ENCODE measurements around the gene SEMA3B.
A peak's percentile ranks its signal among the peaks of the same experiment; 100 is the strongest.
"Not testable (repeated sequence)": the region's sequence is repeated elsewhere in the genome, so short reads cannot be mapped to it uniquely, and the experiment has no call there.

SEMA3B gene

GRCh38 chr3:50268703-50269451 is at the start of gene SEMA3B:
TSS of gene SEMA3B (plus strand) at chr3:50269147. CDS start at chr3:50269241, 94 bp downstream.
- no peak for DNase-seq (ENCODE audit: low spot score)

DNA sequence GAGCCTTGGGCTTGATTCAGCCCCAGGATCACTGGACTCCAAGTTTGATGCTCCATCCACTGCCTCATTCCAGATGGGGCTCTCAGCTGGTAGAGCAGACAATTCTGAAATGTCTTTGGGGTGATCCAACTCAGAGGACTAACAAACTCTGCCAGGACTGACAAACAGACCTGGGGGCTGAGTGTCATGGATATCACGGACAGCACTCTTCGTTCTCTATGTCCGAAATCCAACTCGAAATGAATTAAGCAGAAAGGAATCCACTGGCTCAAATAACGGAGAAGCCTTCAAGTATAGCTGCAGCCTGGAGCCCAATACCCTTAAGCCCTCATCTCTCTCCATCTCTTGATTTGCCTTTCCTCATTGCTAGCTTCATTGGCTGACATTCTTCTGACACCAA is 49.7 kb upstream of the SEMA3B start:
- no peak for DNase-seq (ENCODE audit: low spot score)

DNA sequence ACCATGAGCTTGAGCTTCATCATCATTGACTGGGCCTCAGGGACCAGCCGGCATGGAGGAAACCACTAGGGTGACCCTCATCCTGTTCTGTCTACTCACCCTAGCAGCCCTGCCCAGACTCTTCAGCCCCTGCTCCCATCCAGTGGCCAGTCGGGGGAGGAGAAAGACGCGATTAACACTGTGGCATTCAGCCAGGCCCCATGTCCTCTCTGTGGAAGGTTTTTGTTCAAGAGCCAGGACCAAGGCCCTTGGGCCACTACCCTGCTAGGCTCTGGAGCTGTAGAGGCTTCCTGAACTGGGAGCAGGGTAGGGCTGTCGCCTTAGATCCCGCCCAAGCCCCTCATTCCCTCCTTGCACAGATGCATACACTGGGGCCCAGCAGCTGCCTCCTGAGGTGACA is 48.8 kb upstream of the SEMA3B start:
- no peak for DNase-seq (ENCODE audit: low spot score)

DNA sequence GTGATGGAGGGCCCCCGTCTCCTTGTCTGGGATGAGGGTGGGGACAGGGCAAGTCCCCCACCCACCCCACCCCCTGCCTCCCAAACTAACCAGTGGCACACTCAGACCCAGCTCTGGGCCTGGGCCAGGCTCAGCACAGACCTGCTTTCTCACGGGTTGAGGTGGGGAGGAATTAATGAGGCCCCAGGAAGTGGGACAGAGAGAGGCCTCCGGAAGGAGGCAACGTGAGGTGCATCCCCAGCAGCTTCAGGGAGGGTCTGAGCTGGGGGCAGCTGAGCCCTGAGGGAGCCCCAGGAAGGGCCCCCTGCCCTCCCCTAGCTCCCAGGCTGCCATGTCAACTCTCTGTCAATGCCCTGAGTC is 47.9 kb upstream of the SEMA3B start:
- DNase-seq (ENCODE audit: low spot score): no peak

GRCh38 chr3:50221411-50222168 is 47.4 kb upstream of the SEMA3B start:
- DNase-seq (ENCODE audit: low spot score): no peak

DNA sequence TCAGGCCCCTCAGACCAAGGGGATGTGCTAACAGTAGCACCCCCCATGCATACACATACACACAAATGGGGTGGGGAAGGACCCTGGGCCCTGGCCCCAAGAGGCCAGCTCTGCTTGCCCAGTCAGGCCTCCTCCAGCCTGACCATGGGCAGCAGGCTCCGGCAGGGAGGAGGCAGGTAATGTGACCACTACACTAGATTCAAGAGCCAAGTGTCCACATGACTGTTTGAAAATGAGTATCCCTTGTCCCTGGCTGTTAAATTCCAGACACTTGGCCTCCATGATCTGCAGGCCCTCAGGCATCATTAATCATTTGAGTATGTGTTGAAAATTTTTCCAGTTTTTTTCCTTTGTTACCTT is 46.8 kb upstream of the SEMA3B start:
- no peak for DNase-seq (ENCODE audit: low spot score)

DNA sequence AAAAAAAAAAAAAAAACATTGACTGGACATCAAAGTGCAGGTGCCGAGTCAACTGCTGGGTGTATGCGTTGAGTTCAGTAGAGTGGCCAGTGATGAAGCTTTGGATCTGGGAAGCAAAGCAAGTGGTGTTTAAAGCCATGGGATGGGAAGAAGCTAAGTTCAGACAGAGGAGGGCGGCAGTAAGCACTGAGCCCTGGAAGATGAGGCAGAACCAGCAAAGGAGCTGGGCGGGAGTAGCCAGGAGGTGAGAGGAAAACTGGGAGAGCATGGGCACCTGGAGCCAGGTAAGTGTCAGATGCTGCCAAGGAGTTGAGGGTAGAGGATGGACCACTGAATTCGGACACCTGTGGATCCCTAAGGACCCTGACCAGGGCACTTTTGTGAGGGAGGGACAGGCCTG is 44.3 kb upstream of the SEMA3B start:
- no peak for DNase-seq (ENCODE audit: low spot score)

DNA sequence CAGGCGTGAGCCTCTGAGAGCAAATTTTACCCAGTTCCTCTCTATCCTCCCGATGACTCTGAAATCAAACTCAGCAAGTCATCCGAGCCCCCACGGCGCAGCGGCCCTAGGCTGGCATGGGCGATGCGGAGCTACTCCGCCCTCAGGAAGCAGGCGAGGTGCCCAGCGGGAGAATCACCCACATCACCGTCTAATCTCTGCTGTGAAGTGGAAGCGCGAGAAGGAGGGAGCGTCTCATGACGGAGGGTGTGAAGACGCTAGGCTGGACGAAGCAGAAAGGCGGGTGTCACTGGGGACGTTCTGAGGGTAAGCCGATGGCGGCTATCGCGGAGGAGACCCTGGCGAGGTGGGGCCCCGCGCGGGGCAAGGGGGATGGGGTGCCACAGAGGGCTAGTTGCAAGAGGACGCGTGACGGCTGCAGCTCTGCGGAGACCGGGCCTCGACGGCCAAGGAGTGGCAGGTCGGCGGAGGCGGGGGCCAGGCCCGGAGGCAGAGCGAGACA is 42.0 kb upstream of the SEMA3B start:
- DNase-seq (ENCODE audit: low spot score): peak; percentile 48

DNA sequence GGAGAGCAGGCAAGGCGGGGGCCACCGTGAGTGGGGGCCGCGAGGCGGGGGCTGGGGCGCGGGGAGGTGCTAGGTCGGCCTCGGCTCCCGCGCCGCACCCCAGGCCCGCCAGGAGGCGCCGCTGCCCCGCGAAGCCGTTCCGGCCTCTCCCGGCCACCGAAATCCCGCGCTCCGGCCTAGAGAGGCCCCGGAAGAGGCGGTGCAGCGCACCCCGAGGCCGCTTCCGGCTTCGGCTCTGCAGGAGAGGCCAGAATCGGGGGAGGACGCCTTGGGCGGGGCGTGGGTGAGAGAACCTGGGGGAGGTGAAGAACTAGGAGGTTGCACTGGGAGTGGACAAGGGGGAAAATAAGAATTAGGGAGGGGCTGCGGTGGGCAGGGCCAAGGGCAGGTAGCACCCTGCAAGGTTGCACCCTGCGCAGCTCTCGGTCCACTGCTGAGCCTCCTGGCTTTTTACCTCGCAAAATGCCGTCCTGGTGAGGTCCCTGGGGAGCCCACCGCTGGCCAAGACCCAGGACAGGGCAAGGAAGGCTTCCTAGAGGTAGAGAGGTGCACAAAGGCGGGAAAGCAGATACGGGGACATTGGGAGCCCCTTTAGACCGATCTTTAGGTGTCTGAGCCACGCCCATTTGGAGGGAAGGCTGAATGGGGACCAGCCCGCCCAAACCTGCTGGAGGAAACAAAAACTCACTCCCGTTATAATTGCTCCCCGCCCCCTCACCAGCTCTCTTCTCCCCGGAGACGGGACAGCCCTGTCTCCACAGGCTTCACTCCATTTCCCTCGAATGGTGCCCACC is 41.4 kb upstream of the SEMA3B start:
- peak; percentile 94 for DNase-seq (ENCODE audit: low spot score)

DNA sequence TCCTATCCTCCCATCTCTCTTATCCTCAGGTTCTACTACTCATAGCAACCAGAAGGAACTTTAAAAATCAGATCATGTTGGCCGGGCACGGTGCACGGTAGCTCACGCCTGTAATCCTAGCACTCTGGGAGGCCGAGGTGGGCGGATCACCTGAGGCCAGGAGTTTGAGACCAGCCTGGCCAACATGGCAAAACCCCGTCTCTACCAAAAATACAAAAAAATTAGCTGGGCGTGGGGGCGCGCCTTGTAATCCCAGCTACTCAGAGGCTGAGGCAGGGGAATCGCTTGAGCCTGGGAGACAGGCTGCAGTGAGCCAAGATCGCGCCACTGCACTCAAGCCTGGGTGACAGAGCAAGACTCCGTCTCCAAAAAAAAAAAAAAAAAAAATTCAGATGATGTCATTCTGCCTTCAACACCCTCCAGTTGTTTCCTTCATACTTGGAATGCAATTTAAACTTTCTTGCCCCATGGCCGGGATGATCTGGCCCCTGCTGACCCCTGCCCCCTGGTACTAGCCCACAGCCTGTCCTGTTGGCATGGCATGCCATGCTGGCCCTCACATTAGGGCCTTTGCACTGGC is 40.7 kb upstream of the SEMA3B start:
- DNase-seq (ENCODE audit: low spot score): not testable (repeated sequence)

DNA sequence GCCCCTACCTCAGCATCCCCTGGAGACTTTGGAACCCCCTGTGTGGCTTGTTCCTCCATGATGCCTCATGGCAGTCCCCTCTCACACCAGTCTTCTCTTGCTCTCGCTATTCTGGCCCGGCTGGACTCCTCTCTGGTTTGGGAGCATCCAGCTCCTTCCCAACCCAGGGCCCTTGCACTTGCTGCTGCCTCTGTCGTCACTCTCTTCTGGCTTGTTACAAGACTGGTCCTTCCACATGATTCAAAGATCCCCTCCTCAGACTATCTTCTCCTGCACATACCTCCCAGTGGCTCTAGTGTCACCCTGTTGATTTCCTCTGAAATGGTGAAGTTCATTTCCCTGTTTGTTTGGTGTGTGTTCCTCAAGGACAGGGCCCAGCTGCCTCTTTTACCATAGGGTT is 39.5 kb upstream of the SEMA3B start:
- DNase-seq (ENCODE audit: low spot score): no peak

- no peak for DNase-seq (ENCODE audit: low spot score)
Observed at GRCh38 chr3:50230104-50230793, 38.7 kb upstream of the SEMA3B start.

- DNase-seq (ENCODE audit: low spot score): no peak
Observed at GRCh38 chr3:50230794-50231125, 38.2 kb upstream of the SEMA3B start.

DNA sequence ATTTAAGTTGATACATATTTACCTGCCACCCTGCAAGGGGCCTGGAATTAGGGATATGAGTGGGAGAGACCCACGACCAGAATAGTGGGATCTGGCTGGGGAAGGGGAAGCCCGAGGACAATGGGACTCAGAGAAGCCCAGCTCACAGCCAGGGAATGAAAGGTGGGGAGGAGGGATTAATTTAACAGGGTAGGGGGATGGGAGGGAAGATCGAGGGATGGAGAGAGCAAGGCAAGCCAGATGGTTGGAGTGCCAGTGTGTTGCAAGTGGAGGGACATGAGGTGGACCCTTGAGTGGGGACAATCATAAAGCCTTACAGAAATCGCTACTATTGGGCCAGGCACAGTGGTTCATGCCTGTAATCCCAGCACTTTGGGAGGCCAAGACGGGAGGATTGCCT is 37.4 kb upstream of the SEMA3B start:
- no peak for DNase-seq (ENCODE audit: low spot score)

- no peak for DNase-seq (ENCODE audit: low spot score)
Observed at GRCh38 chr3:50232303-50232702, 36.6 kb upstream of the SEMA3B start.

- DNase-seq (ENCODE audit: low spot score): no peak
Observed at GRCh38 chr3:50233176-50233575, 35.8 kb upstream of the SEMA3B start.

GRCh38 chr3:50235716-50236483 is 33.0 kb upstream of the SEMA3B start, which contains the start of gene GNAI2:
TSS of gene GNAI2 (plus strand) at chr3:50236204. CDS start at chr3:50236336, 132 bp downstream.
- peak; percentile 99 for DNase-seq (ENCODE audit: low spot score)

GRCh38 chr3:50236484-50237132 is 32.3 kb upstream of the SEMA3B start:
- no peak for DNase-seq (ENCODE audit: low spot score)

GRCh38 chr3:50237133-50237651 is 31.8 kb upstream of the SEMA3B start:
- DNase-seq (ENCODE audit: low spot score): peak; percentile 41

All from activated CD4-positive, alpha-beta T cell treated with anti-CD3 and anti-CD28 coated beads, Interleukin-2, Interleukin-4, amounts not matched to agents 100 ng/mL and 50 ng/mL, durations not matched to agents 16 hours and 8 hours (primary cell).